ENCODE results near the gene UQCC3.

GRCh38 chr11:62689421-62690183 is 18.1 kb downstream of the UQCC3 start, which contains the start of gene LRRN4CL:
- TF ChIP-seq POLR2A (IDR thresholded peaks at IDR 0.05) (no peak), CTCF (IDR thresholded peaks at IDR 0.05) (no peak)
